ENCODE results near the gene LSM4.
A peak's percentile ranks its signal among the peaks of the same experiment; 100 is the strongest.

LSM4 gene

GRCh38 chr19:18339723-18340122 lies 16.8 kb upstream of the LSM4 start:
- peak overlapping the region; percentile 37 for H3K18ac ChIP-seq (ENCODE audit: low read length)
- peaks cover 0 to 4% (median 0%) of the 10 kb centered on the region in 3 experiments for H3K27me3 ChIP-seq (ENCODE audit: control insufficient read depth in 3 of 3, insufficient read depth in 3 of 3, low read depth in 1 of 3, low read length in 3 of 3)
- no peaks in the 10 kb centered on the region for H3K79me1 ChIP-seq (ENCODE audit: low read depth, low read length)
- H2BK120ac ChIP-seq (ENCODE audit: low read depth, low read length) = no peak overlapping the region
- peak overlapping the region; percentile 87 for H2AFZ ChIP-seq (ENCODE audit: low read length)
- no peaks in the 10 kb centered on the region for H3K9me3 ChIP-seq (replicated peaks in 1 of 2; ENCODE audit: control insufficient read depth in 2 of 2, insufficient read depth in 1 of 2, low read depth in 1 of 2, low read length in 2 of 2)
- H3K23ac ChIP-seq (ENCODE audit: low read depth, low read length, poor library complexity) = no peak overlapping the region
- H3K4me1 ChIP-seq (ENCODE audit: control insufficient read depth in 2 of 2, insufficient read depth in 1 of 2, low read depth in 1 of 2, low read length in 2 of 2) = peaks cover 5 to 20% of the 10 kb centered on the region in 2 donors
- no peak overlapping the region for H2AK5ac ChIP-seq (ENCODE audit: low read depth, low read length)
- no peak overlapping the region for H2BK15ac ChIP-seq (ENCODE audit: low read length)
- no peak overlapping the region for H4K91ac ChIP-seq (ENCODE audit: low read depth, low read length, poor library complexity)
- H3K4me2 ChIP-seq (ENCODE audit: insufficient read depth, low read length, poor library complexity, severe bottlenecking) = no peak overlapping the region
- no peak overlapping the region for H3K4ac ChIP-seq (ENCODE audit: low read length)
- H3K4me3 ChIP-seq (ENCODE audit: low read length in 2 of 2) = peak overlapping the region in 1 of 2 donors; percentile 90
- H2BK5ac ChIP-seq (ENCODE audit: low read length) = no peak overlapping the region
- H3K9ac ChIP-seq (ENCODE audit: low read depth, low read length, poor library complexity) = no peak overlapping the region
- WGBS, 2 donors (ENCODE audit: extremely low coverage in 2 of 2, insufficient read length in 2 of 2, insufficient replicate concordance in 1 of 2) = no CpG with 5 or more reads among the region's 6 CpGs
- no peak overlapping the region for H2BK12ac ChIP-seq (ENCODE audit: low read length)
- no peak overlapping the region for H3K27ac ChIP-seq (replicated peaks; ENCODE audit: low read length)
- no peak overlapping the region for H3K14ac ChIP-seq (ENCODE audit: low read length)
- DNase-seq (ENCODE audit: low spot score) = no peak
- no peaks in the 10 kb centered on the region for H3K36me3 ChIP-seq (replicated peaks in 1 of 2; ENCODE audit: control insufficient read depth in 2 of 2, insufficient read depth in 2 of 2, low read length in 2 of 2)
- H4K8ac ChIP-seq (ENCODE audit: low read depth, low read length) = no peak overlapping the region

- peaks cover 3 to 10% of the 10 kb centered on the region in 2 donors for H3K4me1 ChIP-seq (ENCODE audit: control insufficient read depth in 2 of 2, insufficient read depth in 1 of 2, low read depth in 1 of 2, low read length in 2 of 2)
- H3K9ac ChIP-seq (ENCODE audit: low read depth, low read length, poor library complexity) = no peak overlapping the region
- no peaks in the 10 kb centered on the region for H3K36me3 ChIP-seq (replicated peaks in 1 of 2; ENCODE audit: control insufficient read depth in 2 of 2, insufficient read depth in 2 of 2, low read length in 2 of 2)
- H3K18ac ChIP-seq (ENCODE audit: low read length) = no peak overlapping the region
- H2BK5ac ChIP-seq (ENCODE audit: low read length) = no peak overlapping the region
- H3K79me1 ChIP-seq (ENCODE audit: low read depth, low read length) = no peaks in the 10 kb centered on the region
- DNase-seq (ENCODE audit: low spot score) = no peak
- no peak overlapping the region for H3K4ac ChIP-seq (ENCODE audit: low read length)
- no peak overlapping the region for H3K23ac ChIP-seq (ENCODE audit: low read depth, low read length, poor library complexity)
- no peak overlapping the region for H3K4me3 ChIP-seq (ENCODE audit: low read length in 2 of 2)
- no peak overlapping the region for H4K91ac ChIP-seq (ENCODE audit: low read depth, low read length, poor library complexity)
- H3K14ac ChIP-seq (ENCODE audit: low read length) = no peak overlapping the region
- no peak overlapping the region for H4K8ac ChIP-seq (ENCODE audit: low read depth, low read length)
- no CpG with 5 or more reads among the region's 9 CpGs for WGBS, 2 donors (ENCODE audit: extremely low coverage in 2 of 2, insufficient read length in 2 of 2, insufficient replicate concordance in 1 of 2)
- H2AFZ ChIP-seq (ENCODE audit: low read length) = no peak overlapping the region
- peaks cover 0 to 3% of the 10 kb centered on the region in 2 donors for H3K9me3 ChIP-seq (replicated peaks in 1 of 2; ENCODE audit: control insufficient read depth in 2 of 2, insufficient read depth in 1 of 2, low read depth in 1 of 2, low read length in 2 of 2)
- H2BK120ac ChIP-seq (ENCODE audit: low read depth, low read length) = no peak overlapping the region
- H3K4me2 ChIP-seq (ENCODE audit: insufficient read depth, low read length, poor library complexity, severe bottlenecking) = no peak overlapping the region
- no peak overlapping the region for H2BK15ac ChIP-seq (ENCODE audit: low read length)
- no peak overlapping the region for H2AK5ac ChIP-seq (ENCODE audit: low read depth, low read length)
- H2BK12ac ChIP-seq (ENCODE audit: low read length) = no peak overlapping the region
- H3K27ac ChIP-seq (replicated peaks; ENCODE audit: low read length) = no peak overlapping the region
- peaks cover 0 to 4% (median 0%) of the 10 kb centered on the region in 3 experiments for H3K27me3 ChIP-seq (ENCODE audit: control insufficient read depth in 3 of 3, insufficient read depth in 3 of 3, low read depth in 1 of 3, low read length in 3 of 3)
Observed at GRCh38 chr19:18338541-18338940, 15.7 kb upstream of the LSM4 start.

- no peak overlapping the region for H3K27ac ChIP-seq (replicated peaks; ENCODE audit: low read length)
- no peak overlapping the region for H4K8ac ChIP-seq (ENCODE audit: low read depth, low read length)
- no peak overlapping the region for H2BK12ac ChIP-seq (ENCODE audit: low read length)
- no peak overlapping the region for H3K14ac ChIP-seq (ENCODE audit: low read length)
- no peak overlapping the region for H4K91ac ChIP-seq (ENCODE audit: low read depth, low read length, poor library complexity)
- no peak overlapping the region for H3K4me3 ChIP-seq (ENCODE audit: low read length in 2 of 2)
- H2AFZ ChIP-seq (ENCODE audit: low read length) = no peak overlapping the region
- H2BK15ac ChIP-seq (ENCODE audit: low read length) = no peak overlapping the region
- H3K23ac ChIP-seq (ENCODE audit: low read depth, low read length, poor library complexity) = no peak overlapping the region
- no peaks in the 10 kb centered on the region for H3K79me1 ChIP-seq (ENCODE audit: low read depth, low read length)
- no peak overlapping the region for H3K4me2 ChIP-seq (ENCODE audit: insufficient read depth, low read length, poor library complexity, severe bottlenecking)
- H2BK5ac ChIP-seq (ENCODE audit: low read length) = no peak overlapping the region
- DNase-seq (ENCODE audit: low spot score) = no peak
- H3K9ac ChIP-seq (ENCODE audit: low read depth, low read length, poor library complexity) = no peak overlapping the region
- H3K4me1 ChIP-seq (ENCODE audit: control insufficient read depth in 2 of 2, insufficient read depth in 1 of 2, low read depth in 1 of 2, low read length in 2 of 2) = peaks cover 3 to 5% of the 10 kb centered on the region in 2 donors
- no peaks in the 10 kb centered on the region for H3K36me3 ChIP-seq (replicated peaks in 1 of 2; ENCODE audit: control insufficient read depth in 2 of 2, insufficient read depth in 2 of 2, low read length in 2 of 2)
- peaks cover 0 to 2% (median 0%) of the 10 kb centered on the region in 3 experiments for H3K27me3 ChIP-seq (ENCODE audit: control insufficient read depth in 3 of 3, insufficient read depth in 3 of 3, low read depth in 1 of 3, low read length in 3 of 3)
- H2AK5ac ChIP-seq (ENCODE audit: low read depth, low read length) = no peak overlapping the region
- no CpG with 5 or more reads among the region's 7 CpGs for WGBS, 2 donors (ENCODE audit: extremely low coverage in 2 of 2, insufficient read length in 2 of 2, insufficient replicate concordance in 1 of 2)
- no peak overlapping the region for H2BK120ac ChIP-seq (ENCODE audit: low read depth, low read length)
- no peak overlapping the region for H3K18ac ChIP-seq (ENCODE audit: low read length)
- H3K9me3 ChIP-seq (replicated peaks in 1 of 2; ENCODE audit: control insufficient read depth in 2 of 2, insufficient read depth in 1 of 2, low read depth in 1 of 2, low read length in 2 of 2) = peaks cover 0 to 3% of the 10 kb centered on the region in 2 donors
- no peak overlapping the region for H3K4ac ChIP-seq (ENCODE audit: low read length)
Observed at GRCh38 chr19:18336121-18336520, 13.2 kb upstream of the LSM4 start.

GRCh38 chr19:18333680-18334079 lies 10.8 kb upstream of the LSM4 start:
- H2BK120ac ChIP-seq (ENCODE audit: low read depth, low read length) = no peak overlapping the region
- no peak overlapping the region for H4K91ac ChIP-seq (ENCODE audit: low read depth, low read length, poor library complexity)
- no peak overlapping the region for H3K4ac ChIP-seq (ENCODE audit: low read length)
- H3K4me3 ChIP-seq (ENCODE audit: low read length in 2 of 2) = no peak overlapping the region
- H2AK5ac ChIP-seq (ENCODE audit: low read depth, low read length) = no peak overlapping the region
- H2BK12ac ChIP-seq (ENCODE audit: low read length) = no peak overlapping the region
- no peak overlapping the region for H4K8ac ChIP-seq (ENCODE audit: low read depth, low read length)
- peaks cover 0 to 3% of the 10 kb centered on the region in 2 donors for H3K4me1 ChIP-seq (ENCODE audit: control insufficient read depth in 2 of 2, insufficient read depth in 1 of 2, low read depth in 1 of 2, low read length in 2 of 2)
- H3K4me2 ChIP-seq (ENCODE audit: insufficient read depth, low read length, poor library complexity, severe bottlenecking) = no peak overlapping the region
- no peak overlapping the region for H3K14ac ChIP-seq (ENCODE audit: low read length)
- H3K18ac ChIP-seq (ENCODE audit: low read length) = no peak overlapping the region
- H3K27me3 ChIP-seq (ENCODE audit: control insufficient read depth in 3 of 3, insufficient read depth in 3 of 3, low read depth in 1 of 3, low read length in 3 of 3) = peaks cover 0 to 2% (median 0%) of the 10 kb centered on the region in 3 experiments
- no peaks in the 10 kb centered on the region for H3K36me3 ChIP-seq (replicated peaks in 1 of 2; ENCODE audit: control insufficient read depth in 2 of 2, insufficient read depth in 2 of 2, low read length in 2 of 2)
- WGBS, 2 donors (ENCODE audit: extremely low coverage in 2 of 2, insufficient read length in 2 of 2, insufficient replicate concordance in 1 of 2) = no CpG with 5 or more reads among the region's 6 CpGs
- no peaks in the 10 kb centered on the region for H3K79me1 ChIP-seq (ENCODE audit: low read depth, low read length)
- H3K9ac ChIP-seq (ENCODE audit: low read depth, low read length, poor library complexity) = no peak overlapping the region
- H2BK5ac ChIP-seq (ENCODE audit: low read length) = no peak overlapping the region
- no peak overlapping the region for H2AFZ ChIP-seq (ENCODE audit: low read length)
- DNase-seq (ENCODE audit: low spot score) = no peak
- H2BK15ac ChIP-seq (ENCODE audit: low read length) = no peak overlapping the region
- peaks cover 0 to 3% of the 10 kb centered on the region in 2 donors for H3K9me3 ChIP-seq (replicated peaks in 1 of 2; ENCODE audit: control insufficient read depth in 2 of 2, insufficient read depth in 1 of 2, low read depth in 1 of 2, low read length in 2 of 2)
- no peak overlapping the region for H3K23ac ChIP-seq (ENCODE audit: low read depth, low read length, poor library complexity)
- no peak overlapping the region for H3K27ac ChIP-seq (replicated peaks; ENCODE audit: low read length)
